GM19324 (cell line): ENCODE results near the gene CZIB.
"Not testable (repeated sequence)": the region's sequence is repeated elsewhere in the genome, so short reads cannot be mapped to it uniquely, and the experiment has no call there.

Experiments
- ATAC-seq: cut with Tn5 transposase; IDR thresholded peaks from one replicate; pipeline ENCODE4 v1.9.1; 2021; ENCODE audit warnings: mild to moderate bottlenecking, moderate library complexity; ENCODE audit not compliant: unreplicated experiment, low FRiP score

Gene CZIB

DNA sequence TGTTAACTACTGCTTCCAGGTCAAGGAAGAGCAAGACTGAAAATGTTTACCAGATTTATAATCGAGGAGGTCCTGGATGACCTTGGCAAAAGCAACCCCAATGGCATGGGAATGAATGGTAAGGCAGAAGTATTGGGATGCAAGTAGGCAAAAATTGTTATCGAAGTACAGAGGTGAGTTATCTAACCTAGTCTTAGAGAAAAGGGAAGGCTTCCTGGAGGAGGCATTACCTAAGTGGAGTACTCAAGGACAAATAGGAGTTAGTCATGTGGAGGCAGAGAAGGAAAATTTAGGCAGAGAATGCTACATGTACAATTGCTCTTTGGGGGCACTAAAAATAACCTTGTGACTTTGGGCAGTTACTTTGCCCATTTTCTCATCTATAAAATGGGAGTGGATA is 21.4 kb upstream of the CZIB start:
- ATAC-seq: no peak

DNA sequence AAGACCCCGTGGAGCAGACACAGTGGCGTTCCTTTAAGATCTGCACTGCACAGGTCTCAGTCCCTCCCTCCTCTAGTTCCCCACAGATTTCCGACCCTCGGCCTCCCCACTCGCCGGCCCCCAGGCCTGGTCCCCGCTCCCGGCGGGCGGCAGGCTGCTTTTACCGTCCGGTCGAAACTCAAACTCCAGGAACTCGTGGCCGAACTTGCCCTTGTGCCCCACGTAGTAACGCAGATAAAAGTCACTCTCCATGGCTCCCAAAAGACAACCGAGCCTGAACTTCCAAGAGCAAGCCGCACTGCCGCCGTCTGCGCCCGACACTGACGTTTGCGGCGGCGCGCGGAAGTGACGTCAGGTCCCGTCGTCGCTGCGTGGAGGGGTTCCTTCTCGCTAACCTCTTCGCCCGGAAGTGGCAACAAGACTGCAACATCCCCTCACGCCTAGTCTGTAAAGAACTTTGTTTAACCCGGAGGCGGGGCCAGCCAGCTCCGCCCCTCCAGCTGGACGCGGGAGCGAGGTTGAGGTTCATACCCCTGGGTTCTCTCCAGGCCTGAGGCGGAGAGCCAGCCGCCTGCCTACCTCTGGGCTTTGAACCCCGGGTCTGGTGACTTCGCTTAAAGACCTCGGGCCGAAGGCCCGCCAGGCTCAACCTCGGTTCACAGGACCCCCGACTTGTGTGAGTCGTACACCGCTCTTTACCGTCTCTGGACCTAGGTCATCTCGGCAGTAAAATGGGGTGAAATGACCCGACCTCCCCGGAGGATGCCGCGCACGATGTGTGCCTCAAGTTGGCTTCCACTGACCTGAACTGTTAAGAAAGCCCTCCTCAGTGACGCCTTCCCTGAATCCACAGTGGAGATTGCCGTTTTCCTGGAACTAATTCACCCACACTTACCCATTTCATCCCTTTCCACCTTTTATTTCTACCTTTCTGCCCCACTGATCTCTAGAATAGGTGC is 18.0 kb upstream of the CZIB start, which contains the start of gene MAGOH:
TSS of gene MAGOH (minus strand) at position 322 of the 959 bp plus-strand sequence. CDS start at position 252, 70 bp downstream.
- peak; percentile 91 for ATAC-seq

DNA sequence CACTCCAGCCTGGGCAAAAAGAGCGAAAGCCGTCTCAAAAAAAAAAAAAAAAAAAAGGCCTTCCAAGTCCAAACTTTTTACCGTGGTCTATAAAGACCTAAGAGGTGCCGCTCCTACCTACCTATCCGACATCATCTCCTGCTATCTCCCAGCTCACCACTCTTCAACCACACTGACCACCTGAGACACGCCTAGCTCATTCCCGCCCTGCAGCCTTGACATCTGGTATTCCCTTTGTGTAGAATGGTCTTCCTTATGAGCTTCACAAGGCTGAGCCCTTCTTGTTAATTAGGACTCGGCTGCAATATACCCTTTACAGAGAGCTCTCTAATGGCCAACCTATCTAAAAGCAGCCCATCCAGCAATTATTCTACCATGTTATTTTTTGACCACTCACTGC is 17.2 kb upstream of the CZIB start:
- no peak for ATAC-seq

DNA sequence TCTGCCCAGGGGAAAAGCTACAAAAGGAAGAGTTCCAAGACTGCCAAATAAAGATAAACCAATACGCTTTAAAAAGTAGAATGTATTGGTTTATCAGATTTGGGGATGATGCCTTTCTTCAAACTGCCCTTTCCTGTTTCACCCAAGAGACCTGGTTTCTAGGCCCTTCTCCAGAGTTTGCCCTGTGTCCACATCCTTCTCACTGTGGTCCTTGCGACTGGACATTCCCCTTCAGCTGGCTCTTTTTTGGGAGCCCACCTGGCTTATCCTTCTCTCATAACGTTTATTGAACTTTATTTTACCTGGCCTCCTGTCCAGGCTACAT is 490 bp upstream of the CZIB start:
- ATAC-seq: no peak

DNA sequence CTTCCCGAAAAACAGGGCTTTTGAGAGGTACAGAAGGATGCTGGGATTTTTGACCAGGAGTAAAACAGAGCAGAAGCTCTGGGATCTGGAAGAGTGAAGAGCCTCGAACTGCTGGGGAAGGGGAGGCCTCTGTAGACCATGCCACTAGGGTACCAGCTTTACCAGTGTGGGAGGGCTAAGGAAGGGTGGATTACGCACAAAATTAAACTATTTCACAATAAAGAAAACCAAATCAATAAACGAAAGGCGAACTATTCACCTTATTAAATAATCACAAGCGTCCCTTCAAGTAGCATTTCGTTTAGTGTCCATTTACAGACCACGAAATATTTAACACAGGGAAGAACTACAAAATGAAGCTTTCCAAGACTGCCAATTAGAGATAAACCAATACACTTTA is 723 bp downstream of the CZIB start:
- no peak for ATAC-seq

DNA sequence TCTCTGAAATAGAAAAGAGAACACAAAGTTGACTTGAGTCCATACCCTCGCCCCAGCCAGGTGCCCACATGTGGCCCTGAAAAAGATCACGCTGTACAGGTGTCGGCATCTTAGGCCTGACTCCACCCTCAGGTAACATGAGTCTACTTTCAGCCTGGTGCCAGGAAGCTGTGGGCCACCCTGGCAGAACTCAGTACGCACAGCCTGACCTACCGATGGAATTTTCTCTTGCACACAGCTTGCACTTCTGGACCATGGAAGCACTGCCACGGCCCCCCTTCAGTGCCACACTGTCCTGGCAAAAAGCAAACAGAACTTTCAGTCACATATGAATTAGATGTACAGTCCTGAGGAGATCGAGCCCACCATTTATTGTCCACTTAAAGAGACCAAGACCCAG is 2.2 kb downstream of the CZIB start:
- no peak for ATAC-seq

DNA sequence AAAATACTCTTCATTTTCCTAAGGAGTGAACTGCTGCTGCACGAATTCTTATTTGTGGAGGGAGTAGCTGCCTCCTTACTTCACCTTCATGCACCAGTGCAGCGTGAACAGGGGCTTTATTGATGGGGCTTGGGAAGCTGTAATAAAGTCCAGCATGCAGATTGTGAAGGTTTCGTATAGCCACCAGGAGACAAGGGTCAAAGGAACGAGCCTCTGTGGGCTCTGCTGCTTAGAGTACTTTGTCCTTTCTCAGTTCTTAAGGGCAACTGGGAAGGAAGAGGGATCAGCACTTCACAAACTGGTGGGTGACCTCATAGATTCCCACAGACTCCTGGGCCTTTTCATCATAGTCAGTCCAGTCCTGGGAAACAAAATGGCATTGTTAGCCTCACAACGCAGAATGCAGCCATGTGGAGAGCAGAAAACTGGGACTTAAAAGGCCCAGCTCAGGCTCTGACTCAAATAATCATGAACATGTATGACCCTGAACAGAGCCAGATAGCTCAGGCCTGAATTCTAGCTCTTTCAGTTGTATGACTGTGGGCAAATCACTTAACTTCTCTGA is 6.0 kb downstream of the CZIB start:
- ATAC-seq: no peak

DNA sequence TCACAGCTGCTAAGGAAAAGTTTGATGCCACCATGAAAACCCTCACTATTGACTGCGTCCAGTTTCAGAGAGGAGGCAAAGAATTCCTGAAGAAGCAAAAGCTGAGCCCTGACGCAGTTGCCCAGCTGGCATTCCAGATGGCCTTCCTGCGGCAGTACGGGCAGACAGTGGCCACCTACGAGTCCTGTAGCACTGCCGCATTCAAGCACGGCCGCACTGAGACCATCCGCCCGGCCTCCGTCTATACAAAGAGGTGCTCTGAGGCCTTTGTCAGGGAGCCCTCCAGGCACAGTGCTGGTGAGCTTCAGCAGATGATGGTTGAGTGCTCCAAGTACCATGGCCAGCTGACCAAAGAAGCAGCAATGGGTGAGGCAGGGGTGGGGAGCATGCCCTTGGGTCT is 9.5 kb downstream of the CZIB start:
- ATAC-seq: no peak

DNA sequence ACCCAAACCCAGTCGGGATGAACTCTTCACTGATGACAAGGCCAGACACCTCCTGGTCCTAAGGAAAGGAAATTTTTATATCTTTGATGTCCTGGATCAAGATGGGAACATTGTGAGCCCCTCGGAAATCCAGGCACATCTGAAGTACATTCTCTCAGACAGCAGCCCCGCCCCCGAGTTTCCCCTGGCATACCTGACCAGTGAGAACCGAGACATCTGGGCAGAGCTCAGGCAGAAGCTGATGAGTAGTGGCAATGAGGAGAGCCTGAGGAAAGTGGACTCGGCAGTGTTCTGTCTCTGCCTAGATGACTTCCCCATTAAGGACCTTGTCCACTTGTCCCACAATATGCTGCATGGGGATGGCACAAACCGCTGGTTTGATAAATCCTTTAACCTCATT is 10.1 kb downstream of the CZIB start:
- ATAC-seq: no peak

DNA sequence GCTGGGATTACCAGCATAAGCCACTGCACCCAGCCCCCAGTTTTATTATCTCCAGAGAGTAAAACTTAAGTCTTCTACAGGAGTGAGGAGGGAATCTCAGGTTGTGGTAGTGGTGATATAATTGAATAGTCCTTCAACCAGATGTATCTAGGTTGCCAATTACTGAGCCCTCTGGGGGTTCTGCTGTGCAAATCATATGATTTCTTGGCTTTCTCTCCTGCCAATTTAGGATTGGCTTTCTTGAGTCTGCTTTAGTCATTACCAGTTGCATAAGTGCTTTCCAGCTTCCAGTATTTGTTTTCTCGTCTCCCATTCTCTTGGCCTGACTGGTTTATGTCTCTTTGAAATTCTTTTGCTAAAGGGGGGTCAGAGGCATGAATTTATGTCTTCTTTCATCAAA is 12.7 kb downstream of the CZIB start:
- ATAC-seq: no peak

DNA sequence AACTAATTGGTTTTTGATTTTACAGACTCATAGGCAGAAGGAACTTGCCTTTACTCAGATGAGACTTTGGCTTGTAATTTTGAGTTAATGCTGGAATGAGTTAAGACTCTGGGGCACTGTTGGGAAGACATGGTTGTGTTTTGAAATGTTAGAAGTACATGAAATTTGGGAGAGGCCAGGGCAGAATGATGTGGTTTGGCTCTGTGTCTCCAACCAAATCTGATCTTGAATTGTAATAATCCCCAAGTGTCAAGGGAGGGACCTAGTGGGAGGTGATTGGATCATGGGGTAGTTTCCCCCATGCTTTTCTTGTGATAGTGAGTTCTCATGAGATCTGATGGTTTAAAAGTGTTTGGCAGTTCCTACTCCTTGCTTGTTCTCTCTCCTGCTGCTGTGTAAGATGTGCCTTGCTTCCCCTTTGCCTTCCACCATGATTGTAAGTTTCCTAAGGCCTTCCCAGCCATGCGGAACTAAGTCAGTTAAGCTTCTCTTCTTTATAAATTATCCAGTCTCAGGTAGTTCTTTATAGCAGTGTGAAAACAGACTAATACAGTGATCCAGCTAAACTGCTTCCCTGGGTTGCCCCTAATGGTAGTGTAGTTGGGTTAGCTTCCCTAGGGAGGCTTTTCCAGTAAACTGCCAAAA is 13.6 kb downstream of the CZIB start:
- no peak for ATAC-seq

DNA sequence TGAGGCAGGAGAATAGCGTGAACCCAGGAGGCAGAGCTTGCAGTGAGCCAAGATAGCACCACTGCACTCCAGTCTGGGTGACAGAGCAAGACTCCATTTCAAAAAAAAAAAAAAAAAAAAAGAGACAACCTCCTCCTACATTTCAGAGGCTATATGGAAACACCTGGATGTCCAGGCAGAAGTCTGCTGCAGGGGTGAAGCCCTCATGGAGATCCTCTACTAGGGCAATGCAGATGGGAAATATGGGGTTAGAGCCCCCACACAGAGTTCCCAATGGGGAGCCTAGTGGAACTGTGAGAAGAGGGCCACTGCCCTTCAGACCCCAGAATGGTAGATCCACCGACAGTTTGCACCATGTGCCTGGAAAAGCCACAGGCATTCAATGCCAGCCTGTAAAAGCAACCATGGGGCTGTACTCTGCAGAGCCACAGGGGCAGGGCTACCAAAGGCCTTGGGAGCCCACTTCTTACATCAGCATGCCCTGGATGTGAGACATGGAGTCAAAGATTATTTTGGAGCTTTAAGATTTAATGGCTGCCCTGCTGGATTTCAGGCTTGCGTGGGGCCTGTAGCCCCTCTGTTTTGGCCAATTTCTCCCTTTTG is 14.2 kb downstream of the CZIB start:
- not testable (repeated sequence) for ATAC-seq

DNA sequence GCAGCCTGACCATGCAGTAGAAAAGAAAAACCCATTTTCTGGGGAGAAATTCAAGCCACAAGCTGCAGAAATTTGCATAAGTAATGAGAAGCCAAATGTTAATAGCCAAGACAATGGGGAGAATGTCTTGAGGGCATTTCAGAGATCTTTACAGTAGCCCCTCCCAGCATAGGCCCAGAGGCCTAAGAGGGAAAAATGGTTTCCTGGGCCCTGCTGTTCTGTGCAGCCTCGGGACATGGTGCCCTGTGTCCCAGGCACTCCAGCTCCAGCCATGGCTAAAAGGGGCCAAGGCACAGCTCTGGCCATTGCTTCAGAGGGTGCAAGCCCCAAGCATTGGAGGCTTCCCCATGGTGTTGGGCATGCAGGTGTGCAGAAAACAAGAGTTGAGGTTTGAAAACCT is 14.9 kb downstream of the CZIB start:
- not testable (repeated sequence) for ATAC-seq

DNA sequence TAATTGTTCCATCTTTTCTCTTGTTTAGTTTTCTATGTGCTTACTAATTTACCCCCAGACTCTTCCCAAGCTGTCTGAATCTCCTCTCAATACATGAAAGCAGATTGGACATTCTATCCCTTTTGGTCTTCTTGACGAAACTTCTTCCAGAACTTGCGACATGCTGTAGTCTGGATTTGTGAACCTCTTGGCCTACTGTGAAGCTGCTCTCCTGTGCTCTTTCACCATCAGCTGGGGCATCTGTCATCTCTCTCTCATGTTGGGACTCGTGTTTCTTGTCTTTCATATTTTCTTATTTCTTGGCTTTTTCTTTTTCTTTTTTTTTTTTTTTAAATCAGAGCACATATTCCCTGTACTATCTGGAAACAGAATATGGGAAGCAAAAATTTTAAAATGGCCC is 17.0 kb downstream of the CZIB start:
- ATAC-seq: no peak

DNA sequence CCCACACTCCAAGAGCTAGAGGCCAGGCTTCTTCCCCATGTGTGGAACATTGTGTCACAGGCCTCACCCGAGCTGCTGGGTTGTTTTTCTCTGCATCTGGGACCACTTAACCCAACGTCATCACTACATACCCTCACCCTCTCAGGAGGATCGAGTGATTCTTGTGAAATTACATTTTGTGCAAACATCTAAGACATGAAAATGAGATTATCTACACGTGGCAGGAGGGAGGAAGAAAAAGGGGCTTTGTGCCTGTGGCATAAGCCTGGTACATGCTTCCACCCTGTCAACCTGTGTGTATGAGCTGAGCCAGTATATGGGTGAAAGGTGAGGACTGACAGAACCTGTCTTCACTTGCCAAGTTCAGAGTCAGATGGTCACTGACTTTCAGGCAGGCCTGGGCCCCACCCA is 22.2 kb downstream of the CZIB start:
- no peak for ATAC-seq

DNA sequence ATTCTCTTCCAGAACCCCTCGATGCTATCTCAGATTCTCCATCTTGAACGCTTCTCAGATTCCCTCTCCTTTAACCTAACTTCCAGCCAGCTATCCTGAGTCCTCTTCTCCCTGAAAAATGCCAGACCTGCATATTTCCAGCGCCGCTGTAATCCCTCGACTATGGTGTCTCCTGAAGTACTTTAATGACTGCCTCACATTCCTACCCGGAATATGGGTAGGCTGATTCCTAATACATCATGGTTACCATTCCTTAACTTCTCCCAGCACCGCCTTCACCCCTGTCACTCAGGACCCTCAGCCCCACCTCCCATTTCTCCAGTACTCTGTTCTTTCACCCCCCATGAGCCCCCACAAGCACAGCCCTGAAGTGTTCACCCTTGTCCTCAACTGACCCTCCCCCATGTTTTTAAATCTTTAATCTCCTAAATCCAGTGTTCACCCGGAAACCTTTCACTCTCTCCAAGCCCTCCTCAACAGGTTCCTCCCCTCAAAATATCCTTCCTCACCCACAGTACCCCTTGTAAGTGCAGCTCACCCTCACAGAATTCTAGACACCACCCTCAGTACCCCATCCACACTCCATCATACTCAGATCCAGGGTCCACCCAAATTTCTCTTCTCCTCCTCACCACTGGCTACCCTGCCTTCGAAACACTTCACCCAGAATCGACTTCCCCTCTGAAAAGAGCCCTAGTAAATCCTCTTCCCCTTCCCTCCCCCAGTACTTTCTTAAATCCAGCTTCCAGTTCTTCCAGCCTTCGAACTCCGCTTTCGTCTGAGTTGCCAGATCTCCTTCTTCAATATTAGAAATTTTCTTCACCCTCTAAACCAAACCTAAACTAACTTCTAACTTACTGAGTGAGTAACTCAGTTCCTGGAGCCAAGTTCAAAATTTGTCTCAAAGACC is 22.9 kb downstream of the CZIB start:
- no peak for ATAC-seq

DNA sequence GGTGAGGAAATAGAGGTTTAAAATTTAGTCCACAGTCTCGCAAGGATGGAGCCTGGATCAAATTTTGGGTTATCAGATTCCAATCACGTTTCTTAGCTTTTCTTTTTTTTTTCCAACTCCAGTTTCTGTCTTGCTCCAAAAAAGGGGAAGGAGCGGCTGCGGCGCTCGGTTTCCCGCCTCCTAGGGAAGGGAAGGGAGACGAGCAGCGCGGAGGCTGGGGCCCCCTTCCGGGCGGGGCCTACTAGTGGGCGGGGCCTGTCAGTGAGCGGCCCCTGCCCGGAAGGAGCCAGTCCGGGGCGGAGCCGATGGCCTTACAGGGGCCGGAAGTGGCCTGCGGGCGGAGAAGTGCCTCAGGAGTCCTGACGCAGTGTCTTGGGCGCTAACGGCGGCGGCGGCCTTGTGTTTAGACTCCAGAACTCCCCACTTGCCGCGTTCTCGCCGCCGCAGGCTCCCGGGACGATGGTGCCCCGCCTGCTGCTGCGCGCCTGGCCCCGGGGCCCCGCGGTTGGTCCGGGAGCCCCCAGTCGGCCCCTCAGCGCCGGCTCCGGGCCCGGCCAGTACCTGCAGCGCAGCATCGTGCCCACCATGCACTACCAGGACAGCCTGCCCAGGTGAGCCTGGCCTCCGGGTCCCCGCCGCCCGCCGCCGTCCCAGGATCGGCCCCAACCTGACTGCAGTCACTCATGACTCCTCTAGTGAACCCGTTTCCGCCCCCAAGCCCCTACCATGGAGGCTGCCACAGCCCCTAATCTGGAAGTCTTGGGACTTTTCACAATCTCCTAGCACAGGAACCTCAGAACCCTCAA is 23.7 kb downstream of the CZIB start, which contains the start of gene CPT2:
TSS of gene CPT2 (plus strand) at position 340 of the 806 bp plus-strand sequence. CDS start at position 460, 120 bp downstream.
- ATAC-seq: peak; percentile 95

DNA sequence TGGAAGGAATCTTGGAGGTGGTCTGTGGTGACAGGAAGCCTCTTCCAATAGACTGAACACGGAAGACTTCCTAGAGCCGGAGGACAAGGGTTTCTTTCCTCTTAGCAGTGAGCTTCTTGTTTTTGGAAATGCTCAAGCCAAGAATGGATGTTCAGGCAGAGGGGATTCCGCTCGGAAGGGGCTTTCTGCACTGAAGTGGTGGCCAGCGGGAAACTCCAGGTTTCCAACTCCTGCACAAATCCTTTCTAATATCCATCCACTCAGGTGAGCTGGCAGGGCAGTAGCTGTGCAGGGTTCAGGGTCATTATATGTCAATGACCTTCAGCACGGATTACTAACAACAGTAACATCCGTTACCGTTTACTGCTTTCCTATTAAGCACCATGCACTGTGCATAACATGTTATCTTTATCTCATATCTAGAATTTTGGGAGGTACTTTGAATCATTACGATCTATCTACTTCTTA is 24.4 kb downstream of the CZIB start:
- ATAC-seq: no peak
